Neural cell (in vitro differentiated cells): ENCODE results near the gene MIS12.

Source experiments
- CTCF ChIP-seq: fragments of 450-650 bp; IDR thresholded peaks from 2 replicates; pipeline ENCODE4 v1.5.1; 2014; ENCODE audit warnings: antibody characterized with exemption, mild to moderate bottlenecking, moderate library complexity; ENCODE audit not compliant: poor library complexity, severe bottlenecking
- POLR2AphosphoS5 ChIP-seq: IDR thresholded peaks from 2 replicates; pipeline ENCODE4 v1.6.1; 2012
- RAD21 ChIP-seq: fragments of 450-650 bp; conservative IDR thresholded peaks from 2 replicates; pipeline ENCODE4 v1.6.1; 2014; ENCODE audit warnings: antibody characterized with exemption, mild to moderate bottlenecking, moderate library complexity
- SMC3 ChIP-seq: fragments of 450-650 bp; conservative IDR thresholded peaks from 2 replicates; pipeline ENCODE4 v1.6.1; 2014; ENCODE audit warnings: antibody characterized with exemption, mild to moderate bottlenecking, moderate library complexity; ENCODE audit not compliant: poor library complexity
- TAF1 ChIP-seq: IDR thresholded peaks from 2 replicates; pipeline ENCODE4 v1.6.1; 2012; ENCODE audit warnings: low read depth
- TF ChIP-seq, protein P1 (sequence below): IDR thresholded peaks from 2 replicates; pipeline ENCODE4 v1.6.1; 2012; ENCODE audit warnings: borderline replicate concordance

DNA sequence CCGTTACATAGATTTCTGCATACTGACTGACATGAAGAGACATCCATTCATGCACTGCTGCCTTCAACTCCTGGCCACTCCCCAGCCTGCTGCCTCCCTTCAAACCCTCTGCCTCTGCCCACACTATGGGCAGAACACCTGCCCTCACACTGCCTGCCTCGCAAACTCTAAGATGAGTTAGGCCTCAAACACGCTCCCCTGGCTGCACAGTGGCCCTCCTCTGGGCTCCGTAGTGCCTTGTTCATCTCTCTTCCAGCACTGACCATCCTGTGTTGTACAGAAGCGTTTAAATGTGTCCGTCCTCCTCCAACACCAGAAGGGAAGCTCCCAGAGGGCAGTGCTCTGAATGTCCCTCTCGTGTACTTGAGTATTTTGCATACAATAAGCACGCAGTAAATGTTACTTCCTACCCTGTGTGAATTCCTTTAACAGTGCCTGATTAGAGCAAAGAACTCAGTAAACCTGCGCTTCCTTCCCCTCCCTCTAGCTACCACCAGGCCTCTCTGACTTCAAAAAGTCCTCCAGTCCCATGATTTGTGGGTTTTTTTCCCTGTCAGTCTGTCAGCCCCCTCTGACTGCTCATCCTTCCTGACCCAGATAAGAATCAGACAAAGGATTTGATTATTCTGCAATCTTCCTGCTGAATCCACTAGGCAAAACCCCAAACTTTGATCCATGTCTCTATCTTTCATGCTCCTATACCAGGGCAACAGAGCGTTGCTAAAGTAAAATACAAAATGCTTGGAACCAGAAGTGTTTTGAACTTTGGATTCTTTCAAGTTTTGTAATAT, 21.5 kb upstream of the MIS12 start:
- TF ChIP-seq POLR2AphosphoS5 = no peak
- TF ChIP-seq, protein P1, sequence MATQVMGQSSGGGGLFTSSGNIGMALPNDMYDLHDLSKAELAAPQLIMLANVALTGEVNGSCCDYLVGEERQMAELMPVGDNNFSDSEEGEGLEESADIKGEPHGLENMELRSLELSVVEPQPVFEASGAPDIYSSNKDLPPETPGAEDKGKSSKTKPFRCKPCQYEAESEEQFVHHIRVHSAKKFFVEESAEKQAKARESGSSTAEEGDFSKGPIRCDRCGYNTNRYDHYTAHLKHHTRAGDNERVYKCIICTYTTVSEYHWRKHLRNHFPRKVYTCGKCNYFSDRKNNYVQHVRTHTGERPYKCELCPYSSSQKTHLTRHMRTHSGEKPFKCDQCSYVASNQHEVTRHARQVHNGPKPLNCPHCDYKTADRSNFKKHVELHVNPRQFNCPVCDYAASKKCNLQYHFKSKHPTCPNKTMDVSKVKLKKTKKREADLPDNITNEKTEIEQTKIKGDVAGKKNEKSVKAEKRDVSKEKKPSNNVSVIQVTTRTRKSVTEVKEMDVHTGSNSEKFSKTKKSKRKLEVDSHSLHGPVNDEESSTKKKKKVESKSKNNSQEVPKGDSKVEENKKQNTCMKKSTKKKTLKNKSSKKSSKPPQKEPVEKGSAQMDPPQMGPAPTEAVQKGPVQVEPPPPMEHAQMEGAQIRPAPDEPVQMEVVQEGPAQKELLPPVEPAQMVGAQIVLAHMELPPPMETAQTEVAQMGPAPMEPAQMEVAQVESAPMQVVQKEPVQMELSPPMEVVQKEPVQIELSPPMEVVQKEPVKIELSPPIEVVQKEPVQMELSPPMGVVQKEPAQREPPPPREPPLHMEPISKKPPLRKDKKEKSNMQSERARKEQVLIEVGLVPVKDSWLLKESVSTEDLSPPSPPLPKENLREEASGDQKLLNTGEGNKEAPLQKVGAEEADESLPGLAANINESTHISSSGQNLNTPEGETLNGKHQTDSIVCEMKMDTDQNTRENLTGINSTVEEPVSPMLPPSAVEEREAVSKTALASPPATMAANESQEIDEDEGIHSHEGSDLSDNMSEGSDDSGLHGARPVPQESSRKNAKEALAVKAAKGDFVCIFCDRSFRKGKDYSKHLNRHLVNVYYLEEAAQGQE = no peak
- TF ChIP-seq CTCF = no peak
- TF ChIP-seq RAD21 = no peak
- no peak for TF ChIP-seq TAF1
- TF ChIP-seq SMC3 = no peak
